ENCODE measurements around the gene CDK14.

CDK14 gene

GRCh38 chr7:91242097-91242844 lies 646.1 kb downstream of the CDK14 start:
- DNase-seq, result no peak

- no peak for DNase-seq
These were observed 647.6 kb downstream of the CDK14 start for GRCh38 chr7:91243591-91244301.

DNA sequence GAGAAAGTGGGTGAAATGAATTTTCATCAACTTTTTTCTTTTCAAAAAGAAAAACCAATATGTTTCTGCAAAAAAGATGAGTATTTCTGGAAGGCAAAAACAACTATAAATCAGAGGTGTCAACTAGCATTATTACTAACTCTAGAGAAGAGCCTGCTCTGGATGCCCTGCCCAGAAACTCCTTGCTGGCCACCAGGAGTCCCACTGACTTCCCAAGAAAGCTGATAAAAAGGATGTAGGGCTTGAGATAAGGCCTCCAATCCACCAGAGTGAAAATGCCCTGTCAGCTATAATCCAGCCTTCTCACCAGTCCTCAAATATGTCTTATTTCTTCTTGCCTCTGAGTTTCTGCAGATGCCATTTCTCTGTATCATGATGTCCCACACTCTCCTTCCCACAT lies 651.4 kb downstream of the CDK14 start:
- no peak for DNase-seq

- no peak for DNase-seq
These were observed 652.9 kb downstream of the CDK14 start for GRCh38 chr7:91248996-91249395.

DNA sequence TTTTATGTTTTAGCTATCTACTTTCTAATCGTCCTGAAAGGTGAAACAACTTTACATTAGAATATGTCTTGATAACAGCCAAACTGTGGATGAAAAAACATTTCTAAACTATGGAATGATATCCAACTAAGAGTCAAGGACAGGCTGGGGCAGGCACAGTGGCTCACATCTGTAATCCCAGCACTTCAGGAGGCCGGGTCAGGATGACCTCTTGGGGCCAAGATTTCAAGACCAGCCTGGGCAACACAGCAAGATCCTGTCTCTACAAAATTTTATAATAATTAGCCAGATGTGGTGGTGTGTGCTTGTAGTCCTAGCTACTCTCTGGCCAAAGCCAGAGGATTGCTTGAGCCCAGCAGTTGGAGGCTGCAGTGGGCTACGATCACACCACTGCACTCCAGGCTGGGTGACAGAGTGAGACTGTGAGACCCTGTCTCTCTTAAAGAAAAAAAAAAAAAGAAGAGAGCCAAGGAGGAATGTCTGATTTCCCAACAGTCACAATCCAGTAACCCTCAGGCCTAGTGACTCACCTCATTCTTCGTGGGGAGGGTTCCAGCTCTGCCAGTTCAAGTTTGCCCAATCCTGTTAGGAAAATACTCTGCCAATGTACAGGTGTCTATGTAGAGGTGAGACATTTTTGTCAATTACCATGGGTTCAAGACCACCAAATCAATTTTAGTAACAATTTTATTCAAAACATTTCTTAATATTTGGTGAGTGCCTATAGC lies 653.5 kb downstream of the CDK14 start:
- DNase-seq, result no peak

DNA sequence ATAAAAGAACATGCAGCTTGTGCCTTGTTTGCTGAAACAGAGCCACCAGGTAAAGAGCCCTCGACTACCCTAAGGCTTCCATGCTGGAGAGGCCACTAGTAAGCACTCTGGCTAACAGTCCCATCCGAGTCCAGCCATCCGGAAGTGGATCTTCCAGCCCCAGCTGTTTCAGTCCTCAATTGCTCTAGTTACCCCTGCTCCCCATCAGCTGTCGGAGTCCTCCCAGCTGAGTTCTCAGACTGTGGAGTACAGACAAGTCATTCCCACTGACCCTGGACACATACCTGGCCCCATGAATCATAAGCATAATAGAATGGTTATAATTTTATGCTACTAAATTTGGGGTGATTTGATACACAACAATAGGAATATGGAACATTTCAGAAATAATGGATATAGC lies 654.6 kb downstream of the CDK14 start:
- DNase-seq, result no peak

DNA sequence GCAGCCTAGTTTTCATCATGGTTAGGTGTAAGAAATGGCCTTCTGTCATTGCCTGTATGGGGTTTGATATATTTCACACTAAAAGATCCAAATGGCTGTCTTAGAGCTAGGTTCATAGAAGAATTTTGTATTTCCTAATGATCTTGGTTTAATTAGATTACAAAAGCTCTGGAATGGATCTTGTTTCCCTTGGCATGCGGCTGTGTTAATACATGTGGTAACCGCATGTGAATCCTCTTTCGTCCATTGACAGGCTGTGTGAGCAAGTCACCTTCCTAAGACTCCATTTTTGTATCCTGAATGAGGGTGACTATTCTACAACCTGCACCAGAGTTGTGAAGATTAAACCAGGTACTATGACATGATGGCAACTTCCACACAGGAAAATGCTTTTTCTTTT lies 655.8 kb downstream of the CDK14 start:
- no peak for DNase-seq

All from CD4-positive, alpha-beta T cell treated with Interleukin-10 for 1 hour (primary cell).